GM08714 (cell line): Measurements from ENCODE around the gene TMEM108.

Experiments
- H3K4me3 ChIP-seq: fragments of 200-500 bp; sonication (Bioruptor generic); 2 replicates; pipeline ENCODE4 v1.5.1; 2014; ENCODE audit warnings: mild to moderate bottlenecking, low read length, inconsistent platforms
- ZNF274 ChIP-seq: IDR thresholded peaks from 2 replicates; pipeline ENCODE4 v1.6.1; 2012; ENCODE audit warnings: mild to moderate bottlenecking, low read depth, low read length

TMEM108 gene

GRCh38 chr3:133379926-133380325, 341.7 kb downstream of the TMEM108 start:
- TF ChIP-seq ZNF274 = no peak
- H3K4me3 ChIP-seq = no peak overlapping the region

GRCh38 chr3:133380481-133381225, 342.5 kb downstream of the TMEM108 start:
- TF ChIP-seq ZNF274 = no peak
- no peak overlapping the region for H3K4me3 ChIP-seq

DNA sequence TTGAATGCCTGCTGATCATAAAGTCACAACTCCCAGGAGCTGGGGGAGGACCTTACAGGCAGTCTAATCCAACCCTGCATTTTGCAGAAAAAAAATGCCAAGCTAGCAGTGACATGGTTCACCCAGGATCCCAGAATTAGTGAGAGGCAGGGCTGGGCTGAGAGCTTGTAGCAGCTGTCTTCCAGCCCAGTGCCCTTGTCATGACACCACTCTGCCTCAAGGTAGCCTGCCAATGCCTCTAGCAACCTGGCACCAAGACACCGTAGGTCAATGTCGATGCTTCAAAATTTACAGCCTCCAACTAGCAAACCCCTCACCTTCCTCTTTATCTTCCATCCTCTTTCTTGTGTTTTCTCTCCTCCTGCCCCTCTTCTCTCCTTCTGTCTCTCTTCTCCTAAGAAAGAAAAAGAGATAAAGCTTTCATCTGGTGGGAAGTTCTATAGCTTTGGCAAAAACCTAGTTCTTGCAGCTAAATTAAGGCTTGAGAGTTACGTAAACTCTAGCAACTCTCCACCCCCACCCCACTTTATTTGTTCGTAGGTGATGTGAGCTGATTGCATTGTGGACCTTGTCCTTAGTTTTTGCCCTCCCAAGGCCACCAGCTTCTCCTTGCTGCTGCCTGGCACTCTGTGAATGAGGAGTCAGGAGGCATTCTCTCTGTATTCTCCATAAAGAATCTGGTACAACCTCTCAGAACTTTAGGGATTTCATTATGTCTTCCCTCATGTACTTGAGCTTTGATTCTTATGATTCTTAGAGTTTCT, 343.3 kb downstream of the TMEM108 start:
- TF ChIP-seq ZNF274 = no peak
- H3K4me3 ChIP-seq = no peak overlapping the region

GRCh38 chr3:133383175-133383574, 345.0 kb downstream of the TMEM108 start:
- no peak for TF ChIP-seq ZNF274
- H3K4me3 ChIP-seq = no peak overlapping the region

DNA sequence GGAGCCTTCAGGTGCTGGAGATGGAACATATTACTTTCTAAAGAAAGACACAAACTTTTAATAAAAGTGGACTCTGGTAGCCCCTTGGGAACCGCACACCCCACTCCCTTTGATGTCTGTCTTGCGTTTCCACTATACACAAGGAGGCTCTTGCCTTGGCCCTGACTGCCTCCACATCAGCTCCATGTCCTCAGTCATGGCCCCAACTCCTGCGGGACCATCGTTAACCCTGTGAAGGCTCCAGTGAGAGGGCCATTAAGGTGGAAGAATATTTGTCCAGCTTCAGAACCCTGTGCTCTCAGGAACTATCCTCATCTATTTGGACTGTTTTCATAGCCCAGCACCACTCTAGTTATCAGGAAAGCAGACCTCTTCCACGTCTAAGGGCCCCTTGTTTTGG, 345.6 kb downstream of the TMEM108 start:
- no peak overlapping the region for H3K4me3 ChIP-seq
- TF ChIP-seq ZNF274 = no peak

GRCh38 chr3:133384331-133385027, 346.3 kb downstream of the TMEM108 start:
- TF ChIP-seq ZNF274 = no peak
- H3K4me3 ChIP-seq = no peak overlapping the region

DNA sequence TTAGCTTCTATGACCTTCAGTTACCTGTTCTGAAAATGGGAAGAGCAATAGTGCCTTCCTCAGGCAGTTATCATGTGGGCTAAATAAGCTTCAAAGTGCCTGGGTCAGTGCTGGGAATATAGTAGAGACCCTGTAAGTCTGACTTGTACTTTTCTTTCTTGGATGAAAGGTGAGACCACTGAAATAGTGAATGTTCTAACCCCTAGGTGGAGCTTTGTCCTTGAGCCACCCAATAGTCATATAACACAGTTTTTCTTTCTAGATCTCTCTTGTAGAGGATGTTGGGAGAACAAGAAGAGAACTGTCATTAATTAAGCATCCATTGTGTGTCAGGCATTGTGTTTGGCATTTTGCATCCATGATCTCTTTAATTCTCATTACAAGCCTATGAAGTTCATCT, 348.7 kb downstream of the TMEM108 start:
- TF ChIP-seq ZNF274 = no peak
- H3K4me3 ChIP-seq = no peak overlapping the region

- TF ChIP-seq ZNF274 = no peak
- H3K4me3 ChIP-seq = no peak overlapping the region
Measured at GRCh38 chr3:133387341-133387740, 349.1 kb downstream of the TMEM108 start.

DNA sequence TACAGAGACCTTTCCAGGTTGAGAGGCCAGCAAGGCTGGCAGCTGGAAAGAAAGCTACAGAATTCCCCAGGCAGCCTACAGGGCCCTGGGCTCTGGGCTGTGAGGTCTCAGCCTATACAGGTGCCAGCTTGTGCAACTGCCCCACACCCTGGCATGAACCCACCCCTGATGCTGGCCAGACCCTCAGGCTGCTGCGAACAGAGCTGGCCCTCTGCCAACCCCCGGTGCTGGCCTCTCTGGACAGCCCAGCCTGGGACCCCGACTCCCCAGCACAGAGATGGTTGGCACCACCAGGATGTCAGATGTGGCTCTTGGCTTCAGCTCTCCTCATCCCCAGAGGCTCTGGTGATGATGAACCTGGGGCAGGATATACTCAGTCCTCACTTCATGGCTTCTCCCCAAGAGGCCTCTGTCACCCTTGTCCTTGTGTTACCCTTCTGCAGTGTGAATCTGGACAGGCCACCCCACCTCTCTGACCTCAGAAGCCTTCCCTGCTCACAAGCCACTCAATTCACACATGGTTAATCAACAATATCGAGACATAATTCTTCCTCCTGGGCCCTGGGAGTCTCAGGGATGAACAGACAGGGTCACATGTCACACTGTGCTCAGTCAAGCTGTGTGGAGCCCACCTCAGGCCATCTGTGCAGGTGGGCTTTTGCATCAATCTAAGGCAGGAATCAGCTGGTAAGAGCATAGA, 350.7 kb downstream of the TMEM108 start:
- no peak overlapping the region for H3K4me3 ChIP-seq
- no peak for TF ChIP-seq ZNF274

DNA sequence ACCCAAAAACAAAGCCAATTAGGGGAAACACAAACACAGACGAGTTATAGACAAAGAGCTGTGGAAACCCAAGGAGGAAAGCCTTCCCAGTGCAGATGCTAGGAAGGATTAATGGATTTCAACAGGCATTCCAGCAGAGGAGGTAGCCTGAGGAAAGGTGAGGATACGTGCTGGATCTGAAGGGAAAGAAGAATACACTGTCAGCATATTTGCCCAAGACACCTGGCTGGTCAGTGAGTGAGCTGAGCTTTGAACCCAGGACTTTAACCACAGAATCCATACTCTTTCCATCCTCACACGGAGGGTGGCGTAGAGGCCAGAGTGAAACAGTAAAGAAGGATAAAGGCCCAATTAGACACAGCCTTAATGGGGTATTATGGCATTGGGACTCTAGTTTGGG, 352.5 kb downstream of the TMEM108 start:
- no peak overlapping the region for H3K4me3 ChIP-seq
- no peak for TF ChIP-seq ZNF274

DNA sequence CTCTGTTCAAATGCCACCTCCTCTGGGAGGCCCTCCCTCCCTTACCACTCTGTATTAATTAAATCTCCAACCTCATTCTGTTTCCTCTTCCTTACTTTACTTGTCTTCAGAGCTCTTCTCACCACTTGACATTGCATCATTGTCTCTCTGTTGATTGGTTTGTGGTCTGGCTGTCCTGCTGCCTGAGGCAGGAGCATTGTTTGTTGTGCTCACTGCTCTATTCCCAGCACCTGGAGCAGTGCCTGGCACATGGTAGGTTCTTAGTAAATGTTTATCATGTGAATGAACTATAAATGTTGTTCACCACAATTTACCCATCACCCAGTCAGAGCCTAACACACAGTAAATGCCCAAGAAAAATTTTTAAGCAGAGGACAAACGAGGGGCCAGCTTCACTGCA, 355.0 kb downstream of the TMEM108 start:
- no peak overlapping the region for H3K4me3 ChIP-seq
- TF ChIP-seq ZNF274 = no peak

DNA sequence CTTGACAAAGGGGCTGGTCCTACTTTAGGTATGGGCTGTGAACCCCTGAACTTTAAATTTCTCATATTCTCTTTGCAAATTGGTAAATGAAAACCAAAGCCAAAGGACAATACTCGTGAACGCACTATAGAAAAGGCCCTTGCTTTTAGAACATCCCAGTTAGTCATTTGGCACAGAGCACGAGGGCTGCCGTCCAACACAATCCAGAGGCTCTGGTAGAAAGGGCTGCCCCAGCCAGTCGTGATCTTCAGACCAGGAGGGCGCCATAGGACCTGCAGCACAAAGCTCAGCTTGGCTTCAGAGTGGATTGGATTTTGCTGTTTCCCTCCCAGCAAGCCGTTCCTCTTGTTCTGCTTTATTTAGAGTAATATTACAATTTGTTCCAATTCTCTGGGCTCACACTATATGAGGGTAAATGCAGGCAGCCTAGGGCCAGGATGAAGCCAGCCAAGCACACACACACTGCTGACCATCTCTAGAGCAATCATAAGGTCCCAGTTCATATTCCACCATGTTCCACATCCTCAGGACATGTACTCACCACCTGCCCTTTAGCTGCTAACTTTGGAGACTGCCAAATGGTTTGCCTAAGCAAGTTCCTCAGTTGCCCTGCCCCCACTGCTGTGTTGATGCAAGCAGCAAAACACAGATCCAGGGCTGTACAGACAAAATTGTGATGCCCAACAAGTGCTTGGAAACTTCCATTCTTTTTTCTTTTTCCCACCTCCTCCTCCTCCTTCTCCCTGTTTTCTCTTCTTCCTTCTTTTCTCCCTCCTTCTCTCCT, 355.7 kb downstream of the TMEM108 start:
- no peak for TF ChIP-seq ZNF274
- H3K4me3 ChIP-seq = no peak overlapping the region

- H3K4me3 ChIP-seq = no peak overlapping the region
- TF ChIP-seq ZNF274 = no peak
Measured at GRCh38 chr3:133394561-133395311, 356.5 kb downstream of the TMEM108 start.
